ENCODE results near the gene C6orf89. TPM values are rescaled to one million over a fixed set of nuclear protein-coding genes. Genes with fewer than 3 reads are reported as not detected.

C6orf89 gene, protein sequence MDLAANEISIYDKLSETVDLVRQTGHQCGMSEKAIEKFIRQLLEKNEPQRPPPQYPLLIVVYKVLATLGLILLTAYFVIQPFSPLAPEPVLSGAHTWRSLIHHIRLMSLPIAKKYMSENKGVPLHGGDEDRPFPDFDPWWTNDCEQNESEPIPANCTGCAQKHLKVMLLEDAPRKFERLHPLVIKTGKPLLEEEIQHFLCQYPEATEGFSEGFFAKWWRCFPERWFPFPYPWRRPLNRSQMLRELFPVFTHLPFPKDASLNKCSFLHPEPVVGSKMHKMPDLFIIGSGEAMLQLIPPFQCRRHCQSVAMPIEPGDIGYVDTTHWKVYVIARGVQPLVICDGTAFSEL
- total RNA-seq (10 to 100 TPM; 69.4 to 83.9 (median 79.1) TPM), polyA plus RNA-seq (53.2 TPM)
- long read RNA-seq, donor 1, full-length matches to known transcripts = 68 of 161 reads
- long read RNA-seq, donor 1, partial matches to known transcripts = 8 of 161 reads
- long read RNA-seq, donor 1, other reads (novel, unspliced or antisense) = 85 of 161 reads
- long read RNA-seq, donor 2, full-length matches to known transcripts = 57 of 92 reads
- long read RNA-seq, donor 2, partial matches to known transcripts = 18 of 92 reads
- long read RNA-seq, donor 2, other reads (novel, unspliced or antisense) = 17 of 92 reads
- long read RNA-seq, donor 3, full-length matches to known transcripts = 185 of 296 reads
- long read RNA-seq, donor 3, partial matches to known transcripts = 50 of 296 reads
- long read RNA-seq, donor 3, other reads (novel, unspliced or antisense) = 61 of 296 reads
- long read RNA-seq, donor 4, full-length matches to known transcripts = 33 of 59 reads
- long read RNA-seq, donor 4, partial matches to known transcripts = 1 of 59 reads
- long read RNA-seq, donor 4, other reads (novel, unspliced or antisense) = 25 of 59 reads

DNA sequence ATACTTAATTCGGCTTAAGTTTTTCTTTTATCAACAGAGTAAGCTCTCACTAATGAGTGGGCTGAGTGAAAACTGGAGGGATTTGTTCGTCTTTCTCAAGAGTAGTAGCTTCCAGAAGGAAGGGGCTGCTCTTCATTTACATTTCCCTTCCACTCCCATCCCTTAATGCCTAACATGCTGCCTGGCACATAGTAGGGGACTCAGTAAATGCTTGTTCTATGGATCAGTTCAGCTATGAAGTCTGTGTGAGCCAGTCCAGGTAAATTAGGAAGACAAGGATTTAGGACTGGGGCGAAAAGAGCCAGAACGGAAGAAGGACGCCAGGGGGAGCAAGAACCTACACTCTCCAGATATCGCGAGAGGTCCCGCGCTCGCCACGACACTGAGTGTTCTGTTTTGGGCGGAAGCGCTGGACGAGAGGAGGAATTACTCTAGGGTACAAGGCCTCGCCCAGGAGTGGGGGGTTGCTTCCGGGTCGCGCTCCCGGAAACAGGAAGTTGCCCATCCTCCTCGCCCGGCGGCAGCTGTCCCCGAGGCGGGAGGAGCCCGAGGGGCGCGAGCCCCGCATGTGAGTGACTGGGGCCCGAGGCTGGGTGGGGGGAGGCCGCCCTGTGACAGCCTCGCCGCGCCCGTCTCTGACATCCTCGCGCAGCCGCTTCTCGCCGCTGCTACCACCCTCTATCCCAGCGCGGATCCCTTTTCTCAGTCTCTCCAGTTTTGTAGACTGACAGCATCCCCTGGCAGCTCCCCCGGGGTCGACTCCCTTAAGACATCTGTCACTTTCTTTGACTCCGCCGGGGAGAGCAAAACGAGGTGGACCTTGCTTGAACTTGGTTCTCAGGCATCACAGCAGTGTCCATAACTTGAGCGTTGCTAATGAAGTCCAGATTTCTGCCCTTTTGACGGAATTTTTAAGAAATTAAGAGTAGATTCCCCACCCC lies at the start of gene C6orf89:
Gene C6orf89, plus strand, starts transcription at position 492 of the 941 bp plus-strand sequence. CDS start 13,493 bp downstream, outside the sequence.
- intact Hi-C loops (cut with DNase I) = loop anchor here in 3 of 4 donors (5.0 kb wide), 2 partner anchors 92 to 97 kb away; no protein-coding TSS in a partner anchor
- peak; percentile 98 to 99 (median 98) for DNase-seq
- peak within 1 kb of the TSS; percentile 93 for H3K4me3 ChIP-seq (ENCODE audit: low read length)
- no peaks in the 10 kb centered on the region for H3K27me3 ChIP-seq (ENCODE audit: control insufficient read depth, insufficient read depth)
- peak within 1 kb of the TSS; percentile 96 for H3K27ac ChIP-seq (ENCODE audit: low read length)
- H3K4me1 ChIP-seq (ENCODE audit: control insufficient read depth, insufficient read depth, low read length) = no peaks in the 10 kb centered on the region
- peak; percentile 99 to 100 for ATAC-seq
- H3K9me3 ChIP-seq (ENCODE audit: control insufficient read depth, low read length) = no peaks in the 10 kb centered on the region
- 2% methylated on average over 48 of the region's 48 CpGs for WGBS

DNA sequence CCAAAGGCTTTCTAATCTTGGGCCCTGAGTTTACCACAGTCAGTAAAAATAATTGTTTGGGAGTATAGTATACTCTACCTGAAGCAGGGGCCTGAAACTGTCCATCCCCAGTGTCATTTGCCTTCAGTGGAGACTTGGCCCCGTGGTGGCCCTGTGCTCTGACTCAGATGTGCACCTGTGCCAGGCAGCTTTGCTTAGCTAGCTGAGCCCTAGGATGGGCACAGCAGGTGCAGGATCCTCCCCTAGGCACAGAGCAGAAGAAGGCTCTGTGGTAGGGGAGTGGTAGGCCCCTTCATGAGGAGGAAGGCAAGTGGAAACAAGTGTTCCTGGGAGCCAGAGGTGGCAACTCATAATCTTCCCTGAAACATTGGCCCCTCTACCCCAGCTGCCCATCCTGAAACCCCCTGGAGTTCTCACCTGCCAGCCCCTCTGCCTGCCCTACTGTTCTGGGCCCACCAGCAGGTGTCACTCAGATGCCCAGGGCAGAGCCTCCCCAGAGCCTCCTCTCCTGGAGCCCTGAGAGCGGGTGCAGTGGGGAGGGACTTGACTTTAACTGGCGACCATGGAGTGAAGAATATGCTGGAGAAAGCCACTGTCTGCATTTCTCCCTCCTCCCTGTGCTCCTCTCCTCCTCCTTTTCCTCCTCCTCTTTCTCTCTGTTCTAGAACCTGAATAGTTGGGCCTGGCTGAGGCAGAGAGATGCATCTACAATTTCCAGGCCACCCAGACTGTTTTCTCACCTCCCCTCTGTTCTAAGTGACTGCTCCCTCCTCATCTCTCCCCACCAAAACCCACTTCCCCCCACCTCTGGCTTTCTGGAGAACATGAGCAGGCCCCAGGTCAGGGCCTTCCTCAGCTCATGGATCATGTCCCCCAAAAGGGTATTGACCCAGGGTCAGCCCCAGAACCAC lies 49.4 kb upstream of the C6orf89 start:
- ATAC-seq (peak; percentile 9), DNase-seq (peak in 1 of 3 donors; percentile 58)
- Histone ChIP-seq H3K4me3 (ENCODE audit: low read length) (no peak overlapping the region), H3K4me1 (ENCODE audit: control insufficient read depth, insufficient read depth, low read length) (peaks cover 8% of the 10 kb centered on the region), H3K27ac (ENCODE audit: low read length) (peak overlapping the region; percentile 61), H3K27me3 (ENCODE audit: control insufficient read depth, insufficient read depth) (no peaks in the 10 kb centered on the region), H3K9me3 (ENCODE audit: control insufficient read depth, low read length) (no peaks in the 10 kb centered on the region)
- intact Hi-C loops (cut with DNase I) = loop anchor here in 1 of 4 donors (10.0 kb wide), 1 partner anchor 72 kb away; no protein-coding TSS in a partner anchor
- WGBS = 73% methylated on average over 3 of the region's 3 CpGs

DNA sequence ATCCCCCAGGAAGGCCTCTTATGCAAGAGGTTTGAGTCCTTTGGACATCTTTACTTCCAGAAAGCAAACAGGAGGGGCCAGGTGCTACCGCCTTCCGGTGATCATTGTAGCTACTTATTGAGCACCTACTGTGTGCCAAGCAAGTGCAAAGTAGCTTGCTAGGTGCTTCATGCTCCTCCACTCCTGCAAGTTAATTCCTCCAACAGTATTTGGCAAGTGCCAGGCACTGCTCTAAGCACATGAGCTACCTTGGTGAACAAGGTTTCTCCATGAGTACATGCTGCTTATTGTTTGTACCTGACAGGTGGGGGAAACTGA lies 48.8 kb upstream of the C6orf89 start:
- no peak overlapping the region for H3K4me3 ChIP-seq (ENCODE audit: low read length)
- H3K27me3 ChIP-seq (ENCODE audit: control insufficient read depth, insufficient read depth) = no peaks in the 10 kb centered on the region
- 86% methylated on average over 2 of the region's 2 CpGs for WGBS
- ATAC-seq (no peak), DNase-seq (no peak)
- H3K9me3 ChIP-seq (ENCODE audit: control insufficient read depth, low read length) = no peaks in the 10 kb centered on the region
- intact Hi-C loops (cut with DNase I) = loop anchor here in 1 of 4 donors (10.0 kb wide), 1 partner anchor 72 kb away; no protein-coding TSS in a partner anchor
- peak overlapping the region; percentile 40 for H3K27ac ChIP-seq (ENCODE audit: low read length)
- peaks cover 8% of the 10 kb centered on the region for H3K4me1 ChIP-seq (ENCODE audit: control insufficient read depth, insufficient read depth, low read length)

- peak overlapping the region; percentile 62 for H3K27ac ChIP-seq (ENCODE audit: low read length)
- WGBS = 72% methylated on average over 6 of the region's 6 CpGs
- H3K4me3 ChIP-seq (ENCODE audit: low read length) = no peak overlapping the region
- no peak for ATAC-seq
- peak in 1 of 3 donors; percentile 44 for DNase-seq
- H3K27me3 ChIP-seq (ENCODE audit: control insufficient read depth, insufficient read depth) = no peaks in the 10 kb centered on the region
- peaks cover 8% of the 10 kb centered on the region for H3K4me1 ChIP-seq (ENCODE audit: control insufficient read depth, insufficient read depth, low read length)
- intact Hi-C loops (cut with DNase I) = loop anchor here in 1 of 4 donors (10.0 kb wide), 1 partner anchor 73 kb away; no protein-coding TSS in a partner anchor
- no peaks in the 10 kb centered on the region for H3K9me3 ChIP-seq (ENCODE audit: control insufficient read depth, low read length)
Measured at GRCh38 chr6:36837686-36838085, 48.1 kb upstream of the C6orf89 start.

GRCh38 chr6:36838896-36839748 lies 46.6 kb upstream of the C6orf89 start, which contains the start of gene CPNE5:
Gene CPNE5 (minus strand): TSS chr6:36839444. CDS start chr6:36839377, 67 bp downstream.
- 5% methylated on average over 57 of the region's 57 CpGs for WGBS
- H3K27ac ChIP-seq (ENCODE audit: low read length) = peak within 1 kb of the TSS; percentile 66
- H3K4me3 ChIP-seq (ENCODE audit: low read length) = peak within 1 kb of the TSS; percentile 59
- H3K9me3 ChIP-seq (ENCODE audit: control insufficient read depth, low read length) = no peaks in the 10 kb centered on the region
- ATAC-seq (peak; percentile 9 to 23), DNase-seq (peak; percentile 55 to 81 (median 79))
- intact Hi-C loops (cut with DNase I) = loop anchor here in 1 of 4 donors (10.0 kb wide), 1 partner anchor 74 kb away; no protein-coding TSS in a partner anchor
- no peaks in the 10 kb centered on the region for H3K27me3 ChIP-seq (ENCODE audit: control insufficient read depth, insufficient read depth)
- peaks cover 8% of the 10 kb centered on the region for H3K4me1 ChIP-seq (ENCODE audit: control insufficient read depth, insufficient read depth, low read length)

- DNase-seq = peak; percentile 62 to 89 (median 87)
Measured at GRCh38 chr6:36839749-36840431, 45.9 kb upstream of the C6orf89 start.

DNA sequence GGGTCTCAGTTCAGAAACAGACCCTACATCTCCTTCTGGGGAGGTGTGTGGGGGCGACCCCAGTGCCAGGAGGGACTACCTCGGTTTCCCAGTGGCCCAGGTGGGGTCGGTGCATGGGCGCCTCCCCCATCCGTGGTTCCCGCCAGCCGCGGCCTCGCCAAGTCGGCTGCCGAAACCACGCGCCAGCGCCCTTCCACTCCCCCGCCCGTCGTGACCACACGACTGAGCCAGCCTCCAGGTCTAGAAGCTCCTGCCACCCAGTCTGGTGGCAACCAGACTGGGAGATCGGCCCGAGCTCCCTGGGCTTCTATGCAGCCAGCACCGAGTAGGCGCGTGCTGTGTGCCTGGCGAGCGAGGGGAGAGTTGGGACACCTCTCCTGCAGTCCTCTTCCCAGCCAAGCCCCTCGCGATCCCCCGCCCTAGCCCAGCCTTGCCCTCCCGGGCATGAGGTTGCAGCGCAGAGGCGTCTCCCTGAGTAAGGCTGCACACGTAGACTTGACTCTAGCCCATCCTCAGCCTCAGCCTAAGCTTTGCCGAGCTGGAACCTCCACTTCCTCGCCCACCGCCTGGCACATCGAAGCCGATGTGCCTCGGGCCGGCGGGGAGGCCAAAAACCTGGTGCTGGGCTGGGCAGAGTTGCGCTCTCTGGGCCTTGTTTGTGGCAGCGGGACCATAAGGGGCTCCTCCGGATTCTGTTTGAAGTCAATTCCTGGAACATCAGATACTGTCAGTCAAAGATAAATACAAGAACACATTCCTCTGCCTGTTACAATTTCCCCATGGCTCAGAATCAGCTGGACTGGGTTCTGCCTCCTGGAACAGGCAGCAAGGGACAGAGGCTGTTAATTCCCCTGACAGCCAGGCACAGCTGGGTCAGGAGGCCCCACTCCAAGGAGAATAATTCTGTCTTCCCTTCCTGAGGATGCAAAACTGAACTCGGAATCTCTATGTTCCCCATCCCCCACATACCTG lies 45.0 kb upstream of the C6orf89 start:
- Histone ChIP-seq H3K4me3 (ENCODE audit: low read length) (peak overlapping the region; percentile 59), H3K9me3 (ENCODE audit: control insufficient read depth, low read length) (no peaks in the 10 kb centered on the region), H3K27me3 (ENCODE audit: control insufficient read depth, insufficient read depth) (no peaks in the 10 kb centered on the region), H3K27ac (ENCODE audit: low read length) (peak overlapping the region; percentile 49), H3K4me1 (ENCODE audit: control insufficient read depth, insufficient read depth, low read length) (peaks cover 8% of the 10 kb centered on the region)
- DNase-seq = peak; percentile 48 to 83 (median 78)
- WGBS = 5% methylated on average over 44 of the region's 44 CpGs
- ATAC-seq = peak; percentile 1
- intact Hi-C loops (cut with DNase I) = no loop called here

More at GRCh38 chr6:36839749-36840431, 45.9 kb upstream of the C6orf89 start:
- H3K27me3 ChIP-seq (ENCODE audit: control insufficient read depth, insufficient read depth) = no peaks in the 10 kb centered on the region
- no peaks in the 10 kb centered on the region for H3K9me3 ChIP-seq (ENCODE audit: control insufficient read depth, low read length)
- H3K4me1 ChIP-seq (ENCODE audit: control insufficient read depth, insufficient read depth, low read length) = peaks cover 8% of the 10 kb centered on the region
- peak overlapping the region; percentile 59 for H3K4me3 ChIP-seq (ENCODE audit: low read length)
- H3K27ac ChIP-seq (ENCODE audit: low read length) = peak overlapping the region; percentile 66
- WGBS = 1% methylated on average over 70 of the region's 70 CpGs
- ATAC-seq = peak; percentile 9 to 19
- intact Hi-C loops (cut with DNase I) = loop anchor here in 1 of 4 donors (10.0 kb wide), 1 partner anchor 75 kb away; no protein-coding TSS in a partner anchor

Data from right cardiac atrium (tissue), 5 donors.